GM19351 (cell line): ENCODE results near the gene DENND1C.

Experiments
- ATAC-seq: cut with Tn5 transposase; IDR thresholded peaks from one replicate; pipeline ENCODE4 v1.9.1; 2021; ENCODE audit warnings: mild to moderate bottlenecking, moderate library complexity; ENCODE audit not compliant: unreplicated experiment

The DENND1C gene

GRCh38 chr19:6479836-6480398 lies 1.7 kb downstream of the DENND1C start:
- ATAC-seq, result no peak

DNA sequence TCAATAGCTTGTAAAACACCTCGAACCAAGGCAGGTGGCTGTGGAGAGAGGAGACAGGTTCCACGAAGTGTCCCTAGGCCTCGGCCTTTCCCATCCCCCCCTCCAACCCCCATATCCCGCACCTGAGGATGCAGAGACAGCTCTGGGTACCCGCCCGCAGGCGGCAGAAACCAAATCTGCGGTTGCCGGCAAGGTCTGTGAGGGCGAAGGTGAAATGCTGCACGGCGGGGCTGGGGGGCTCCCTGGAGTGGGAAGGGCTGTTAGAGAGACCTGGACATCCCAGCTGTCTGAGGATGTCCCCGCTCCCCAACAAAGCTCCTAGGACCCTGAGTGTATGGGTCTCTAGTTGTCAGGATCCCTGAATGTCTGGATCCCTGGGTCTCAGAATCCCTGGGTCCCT lies 2.8 kb downstream of the DENND1C start:
- ATAC-seq, result no peak

- no peak for ATAC-seq
These were observed 4.6 kb downstream of the DENND1C start for GRCh38 chr19:6476896-6477431.

DNA sequence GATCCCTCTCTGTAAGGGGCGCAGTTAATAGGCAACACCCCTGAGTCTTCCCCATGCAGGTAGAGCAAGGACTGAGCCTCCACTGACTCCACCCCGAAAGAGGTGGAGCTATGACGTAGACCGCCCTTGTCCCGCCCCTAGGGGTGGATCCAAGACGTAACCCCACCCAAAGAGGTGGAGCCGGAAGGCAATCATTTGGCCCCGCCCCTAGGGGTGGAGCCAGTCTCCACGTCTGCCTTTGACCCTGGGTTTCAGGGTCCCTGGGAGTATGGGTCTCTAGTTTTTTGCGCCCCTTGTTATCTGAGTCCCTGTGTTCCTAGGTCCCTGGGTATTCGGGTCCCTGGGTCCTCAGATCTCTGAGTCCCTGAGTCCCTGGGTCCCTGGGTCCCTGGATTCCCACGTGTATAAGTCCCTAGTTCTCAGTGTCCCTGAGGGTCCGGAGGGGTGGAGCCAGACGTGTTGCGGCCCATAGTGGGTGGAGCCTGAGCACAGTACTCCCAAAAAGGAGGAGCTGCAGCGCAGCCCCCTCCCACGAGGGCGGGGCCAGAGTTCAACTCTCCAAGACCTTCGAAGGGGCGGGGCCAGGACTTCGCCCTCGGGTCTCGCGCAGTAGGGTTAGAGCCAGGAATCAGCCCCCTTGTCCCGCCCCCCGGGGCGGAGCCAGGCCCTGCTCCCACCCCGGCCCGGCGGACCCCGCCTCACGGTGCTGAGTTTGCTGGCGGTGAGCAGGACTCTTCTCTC lies 5.3 kb downstream of the DENND1C start:
- peak; percentile 54 for ATAC-seq

DNA sequence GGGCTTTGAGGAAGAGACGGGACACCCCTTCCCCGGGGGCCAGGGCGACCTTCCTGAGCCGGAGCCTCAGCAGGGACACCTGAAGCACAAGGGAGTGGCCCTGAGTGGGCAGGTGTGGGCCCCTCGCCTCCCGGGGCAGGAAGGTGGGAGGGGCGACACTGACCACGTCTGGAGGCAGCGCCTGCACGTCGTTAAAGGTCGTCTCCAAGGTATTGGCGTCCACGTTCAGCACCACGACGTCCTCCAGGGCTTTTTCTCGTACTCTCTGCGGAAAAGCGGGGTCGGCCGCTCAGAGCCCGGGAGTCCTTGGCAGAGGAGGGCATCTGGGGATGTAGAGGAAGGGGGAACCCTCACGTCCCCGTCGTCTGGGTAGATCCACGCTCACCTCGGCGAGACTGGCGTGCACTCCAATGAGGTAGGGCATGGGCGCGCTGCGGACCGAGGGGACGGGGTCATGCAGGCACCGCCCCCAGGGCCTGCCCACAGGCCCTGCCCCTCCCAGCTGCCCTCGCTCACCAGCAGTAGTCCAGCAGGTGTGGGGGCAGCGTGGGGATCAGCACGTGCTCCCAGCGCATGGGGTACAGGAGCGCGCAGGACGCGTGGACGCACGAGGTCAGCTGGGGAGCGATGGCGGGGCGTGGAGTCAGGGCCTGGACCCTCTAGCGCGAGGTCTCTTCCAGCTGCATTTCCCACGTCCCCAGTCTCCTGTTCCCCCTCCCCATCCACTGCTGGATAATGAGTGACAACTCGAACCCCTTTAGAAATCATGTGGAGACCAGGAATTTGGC lies 6.1 kb downstream of the DENND1C start:
- no peak for ATAC-seq

GRCh38 chr19:6473647-6474046 lies 7.9 kb downstream of the DENND1C start:
- no peak for ATAC-seq

DNA sequence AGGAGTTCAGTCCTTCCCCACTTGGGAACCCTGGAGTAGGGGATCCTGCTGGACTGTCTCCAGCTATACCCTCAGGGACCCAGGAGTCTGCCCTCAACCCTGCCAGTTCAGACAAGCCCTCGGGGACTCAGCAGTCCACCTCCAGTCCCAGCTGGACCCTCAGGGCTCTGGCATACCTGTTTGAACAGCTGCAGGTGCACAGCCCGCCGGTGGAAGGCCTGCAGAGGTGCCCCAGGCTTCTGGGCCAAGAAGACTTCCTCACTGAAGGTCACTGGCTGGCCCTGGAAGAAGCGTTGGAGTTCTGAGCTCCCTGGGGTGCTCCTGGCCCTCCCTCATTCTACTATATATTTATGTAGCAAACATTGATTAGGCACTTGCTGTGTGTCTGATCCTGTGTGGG lies 8.9 kb downstream of the DENND1C start:
- ATAC-seq, result no peak

DNA sequence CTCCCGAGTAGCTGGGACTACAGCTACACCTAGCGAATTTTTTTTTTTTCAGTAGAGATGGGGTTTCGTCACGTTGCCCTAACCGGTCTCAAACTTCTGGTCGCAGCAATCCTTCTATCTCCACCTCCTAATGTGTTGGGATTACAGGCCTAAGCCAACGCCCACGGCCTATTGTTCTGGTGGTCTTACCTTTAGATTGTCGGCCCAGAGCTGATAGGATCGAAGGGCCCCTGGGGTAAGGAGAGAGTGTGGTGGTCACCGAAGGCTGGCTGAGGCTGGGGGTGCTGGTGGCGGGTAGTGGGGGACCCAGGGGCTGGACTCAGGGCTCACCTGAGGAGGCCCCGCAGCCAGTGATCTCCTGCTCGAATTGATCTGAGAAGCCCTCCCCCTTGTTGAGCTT lies 10.5 kb downstream of the DENND1C start:
- ATAC-seq, result no peak

DNA sequence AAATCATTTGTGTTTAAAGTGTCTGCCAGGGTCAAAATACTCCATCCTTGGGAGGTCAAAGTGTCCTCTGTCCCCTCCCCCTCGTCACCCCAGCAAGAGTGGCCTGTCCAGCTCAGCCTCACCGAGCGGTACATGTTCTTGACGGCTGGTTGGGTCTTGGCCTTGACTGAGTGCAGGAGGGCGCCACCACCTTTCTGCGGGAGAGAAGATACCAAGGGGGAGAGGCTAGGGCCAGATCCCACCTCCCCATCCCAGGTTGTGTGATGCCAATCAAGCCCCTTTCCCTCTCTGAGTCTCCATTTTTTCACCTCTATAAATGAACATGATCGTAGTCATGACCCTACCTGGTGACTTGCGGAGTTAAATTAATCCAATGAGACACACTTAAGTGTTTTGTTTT lies 11.4 kb downstream of the DENND1C start:
- ATAC-seq, result no peak

DNA sequence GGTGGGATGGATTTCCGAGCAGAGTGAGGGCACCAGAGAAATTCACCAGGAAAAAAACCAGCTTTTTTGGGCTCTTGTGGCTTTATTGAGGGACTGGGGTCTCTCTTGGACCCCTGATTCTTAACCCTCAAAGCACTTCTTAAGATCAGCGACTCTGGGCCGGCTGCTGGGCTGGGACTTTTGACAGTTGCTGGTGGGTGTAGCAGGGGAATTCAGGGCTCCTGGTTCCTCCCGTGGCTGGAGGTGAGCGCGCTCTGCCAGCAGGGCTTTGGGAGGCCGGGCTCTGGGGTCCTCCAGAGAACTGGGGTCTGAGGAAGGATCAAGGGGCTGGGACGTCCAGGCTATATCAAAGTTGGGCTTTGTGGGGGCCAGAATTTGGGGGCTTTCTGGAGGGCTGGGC lies 14.2 kb downstream of the DENND1C start:
- ATAC-seq, result no peak

DNA sequence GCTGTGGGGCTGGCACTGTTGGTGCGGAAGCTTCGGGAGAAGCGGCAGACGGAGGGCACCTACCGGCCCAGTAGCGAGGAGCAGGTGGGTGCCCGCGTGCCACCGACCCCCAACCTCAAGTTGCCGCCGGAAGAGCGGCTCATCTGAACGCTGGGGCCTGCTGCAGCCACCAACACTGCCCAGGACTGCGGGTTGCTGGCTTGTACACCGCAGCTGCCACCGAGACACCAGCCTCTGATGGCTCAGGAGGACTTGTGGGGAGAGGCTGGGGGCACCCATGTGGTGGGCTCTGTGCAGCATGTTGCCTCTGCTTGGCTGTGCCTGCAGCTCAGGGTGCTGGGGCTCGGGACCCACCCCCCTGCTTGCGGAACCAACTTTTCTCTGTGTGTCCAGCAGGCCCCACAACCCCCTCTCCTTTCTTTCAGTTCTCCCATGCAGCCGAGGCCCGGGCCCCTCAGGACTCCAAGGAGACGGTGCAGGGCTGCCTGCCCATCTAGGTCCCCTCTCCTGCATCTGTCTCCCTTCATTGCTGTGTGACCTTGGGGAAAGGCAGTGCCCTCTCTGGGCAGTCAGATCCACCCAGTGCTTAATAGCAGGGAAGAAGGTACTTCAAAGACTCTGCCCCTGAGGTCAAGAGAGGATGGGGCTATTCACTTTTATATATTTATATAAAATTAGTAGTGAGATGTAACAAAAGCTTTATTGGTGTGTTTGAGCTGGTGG lies 14.9 kb downstream of the DENND1C start:
- ATAC-seq, result no peak

DNA sequence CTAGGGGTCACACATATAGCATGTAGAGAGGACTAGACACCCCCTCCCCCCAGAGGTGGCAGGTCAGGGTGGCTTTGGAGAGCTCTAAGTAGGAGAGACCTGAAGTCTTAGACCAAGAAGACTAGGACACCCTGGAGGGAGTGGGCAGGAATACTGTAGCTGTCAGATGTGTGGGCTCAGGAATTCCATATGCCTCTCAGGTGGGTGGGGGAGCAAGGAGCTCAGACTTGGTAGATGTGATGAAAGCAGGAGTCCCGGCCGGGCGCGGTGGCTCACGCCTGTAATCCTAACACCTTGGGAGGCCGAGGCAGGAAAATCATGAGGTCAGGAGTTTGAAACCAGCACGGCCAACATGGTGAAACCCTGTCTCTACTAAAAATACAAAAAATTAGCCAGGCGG lies 15.9 kb downstream of the DENND1C start:
- no peak for ATAC-seq

DNA sequence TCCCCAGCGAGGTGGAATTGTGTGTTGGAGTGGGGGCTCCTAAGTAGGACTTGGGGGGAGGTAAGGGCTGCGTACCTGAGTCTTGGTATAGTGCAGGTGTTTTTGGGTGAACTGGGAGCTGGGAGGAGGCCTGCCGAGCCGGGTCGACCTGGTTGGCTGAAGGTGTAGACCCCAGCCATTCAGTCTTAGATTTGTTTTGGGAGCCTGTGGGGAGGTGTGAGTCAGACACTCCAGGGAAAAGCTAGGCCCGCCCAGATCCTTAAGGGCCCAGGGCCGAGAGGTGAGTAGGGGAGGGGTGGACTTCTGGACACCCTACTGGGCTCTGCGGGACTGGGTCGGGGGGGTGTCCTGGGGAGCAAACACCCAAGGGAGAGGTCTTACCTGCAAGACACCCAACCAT lies 16.6 kb downstream of the DENND1C start:
- no peak for ATAC-seq

DNA sequence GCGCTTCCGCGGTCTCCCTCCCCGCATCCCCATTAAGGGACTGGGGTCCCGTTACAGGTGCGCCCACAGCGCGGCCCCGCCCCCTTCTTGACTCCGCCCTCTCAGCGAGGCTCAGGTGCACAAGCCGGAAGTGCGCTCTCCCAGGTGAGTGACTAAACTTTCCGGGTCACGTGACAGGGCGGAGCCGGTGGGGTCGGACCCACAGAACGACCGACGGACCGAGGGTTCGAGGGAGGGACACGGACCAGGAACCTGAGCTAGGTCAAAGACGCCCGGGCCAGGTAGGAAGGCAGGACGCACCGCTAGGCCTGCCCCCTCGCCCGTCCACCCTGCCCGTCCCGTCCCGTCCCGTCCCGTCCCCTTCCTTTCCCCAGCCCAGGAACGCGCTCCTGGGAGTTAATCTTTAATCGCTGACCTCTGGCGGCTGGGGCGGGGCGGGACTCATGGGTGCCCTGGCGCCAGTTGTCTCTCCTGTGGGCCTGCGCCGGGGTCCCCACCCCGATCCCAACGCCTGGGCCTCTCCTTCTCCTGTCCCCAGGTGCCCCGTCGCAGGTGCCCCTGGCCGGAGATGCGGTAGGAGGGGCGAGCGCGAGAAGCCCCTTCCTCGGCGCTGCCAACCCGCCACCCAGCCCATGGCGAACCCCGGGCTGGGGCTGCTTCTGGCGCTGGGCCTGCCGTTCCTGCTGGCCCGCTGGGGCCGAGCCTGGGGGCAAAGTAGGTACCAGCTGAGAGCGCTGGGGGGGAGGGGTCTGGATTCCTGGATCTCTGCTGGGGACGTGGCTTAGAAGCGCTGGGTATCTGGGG lies 17.3 kb downstream of the DENND1C start, which contains the start of gene CRB3:
CRB3 (plus strand) TSS at position 202 of the 804 bp plus-strand sequence; CDS start at position 633, 431 bp downstream.
- ATAC-seq, result no peak

DNA sequence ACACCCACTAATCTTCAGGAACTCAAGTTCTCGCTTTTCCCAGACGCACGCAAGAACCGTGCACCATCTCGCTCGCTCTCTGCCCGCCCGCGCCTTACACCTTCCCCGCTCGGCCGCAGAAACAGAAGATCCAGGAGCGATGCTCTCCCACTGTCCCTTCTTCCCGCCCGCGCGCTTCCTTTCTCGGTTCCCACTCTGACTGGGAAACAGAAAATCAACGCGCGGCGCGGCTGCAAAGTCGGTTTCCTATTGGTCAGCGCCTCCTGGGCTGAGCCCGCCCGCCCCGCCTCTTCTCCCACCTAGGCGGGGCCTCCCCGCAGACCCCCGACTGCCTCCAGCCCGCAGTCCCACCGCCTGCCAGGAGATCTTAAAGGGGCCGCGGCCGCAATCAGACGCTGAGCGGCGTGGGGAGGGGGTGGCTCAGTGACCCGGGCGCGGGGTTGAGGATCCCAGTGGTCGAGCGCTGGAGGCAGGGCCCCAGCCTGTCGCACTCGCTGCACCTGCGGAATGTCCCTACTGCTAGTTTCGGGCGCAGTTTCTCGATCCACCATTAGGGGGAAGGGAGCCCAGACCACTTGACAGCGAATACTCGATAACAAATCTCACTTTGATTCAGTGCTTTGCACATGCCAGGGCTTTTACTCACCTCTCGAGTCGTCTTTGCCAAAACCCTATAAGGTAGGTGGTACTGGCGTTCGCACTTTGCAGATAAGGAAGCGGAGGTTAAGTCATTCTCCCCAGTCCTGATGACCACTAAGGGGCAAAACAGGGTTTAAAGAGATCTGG lies 21.3 kb downstream of the DENND1C start:
- peak; percentile 62 for ATAC-seq

DNA sequence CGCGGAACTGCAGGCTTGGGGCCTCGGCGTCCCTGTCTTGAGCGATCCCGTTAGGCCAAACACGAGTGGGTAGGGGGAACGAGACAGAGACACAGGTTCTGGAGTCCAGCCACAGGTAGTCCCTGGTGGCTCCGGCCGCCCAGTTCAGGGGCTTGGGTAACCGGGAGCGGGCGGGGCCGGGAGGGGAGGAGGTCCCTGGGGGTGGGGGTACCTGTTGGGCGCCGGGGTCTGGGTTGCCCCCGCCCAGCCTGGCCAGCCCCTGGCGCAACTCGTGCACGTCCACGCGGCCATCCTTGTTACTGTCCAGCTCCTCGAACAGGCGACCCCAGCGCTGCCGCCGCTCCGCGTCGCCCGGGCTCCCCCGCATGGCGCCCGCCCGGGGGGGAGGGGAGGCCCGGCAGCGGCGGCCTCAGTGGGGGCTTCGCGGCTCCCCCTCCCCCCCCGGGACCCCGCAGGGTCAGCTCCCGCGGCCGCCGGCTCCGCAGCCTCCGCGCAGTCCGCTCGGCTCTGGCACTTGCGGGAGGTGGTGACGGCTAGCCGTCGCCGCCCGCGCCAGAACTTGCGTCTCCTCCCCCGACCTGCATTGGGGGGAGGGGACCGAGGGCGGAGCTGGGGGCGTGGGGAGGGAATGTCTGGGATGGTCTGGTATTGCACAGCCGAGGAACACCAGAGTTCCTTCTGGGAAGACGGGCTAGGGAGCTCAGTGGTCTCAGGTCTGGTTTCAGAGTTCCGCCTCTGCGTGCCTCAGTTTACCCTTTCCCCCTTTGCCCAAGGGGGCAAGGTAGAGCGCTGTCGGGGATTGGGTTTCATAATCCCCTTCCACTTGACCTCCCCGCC lies 22.1 kb downstream of the DENND1C start, which contains the start of gene SLC25A23:
SLC25A23 (minus strand) TSS at position 531 of the 837 bp plus-strand sequence; CDS start at position 367, 164 bp downstream.
- peak; percentile 29 for ATAC-seq

DNA sequence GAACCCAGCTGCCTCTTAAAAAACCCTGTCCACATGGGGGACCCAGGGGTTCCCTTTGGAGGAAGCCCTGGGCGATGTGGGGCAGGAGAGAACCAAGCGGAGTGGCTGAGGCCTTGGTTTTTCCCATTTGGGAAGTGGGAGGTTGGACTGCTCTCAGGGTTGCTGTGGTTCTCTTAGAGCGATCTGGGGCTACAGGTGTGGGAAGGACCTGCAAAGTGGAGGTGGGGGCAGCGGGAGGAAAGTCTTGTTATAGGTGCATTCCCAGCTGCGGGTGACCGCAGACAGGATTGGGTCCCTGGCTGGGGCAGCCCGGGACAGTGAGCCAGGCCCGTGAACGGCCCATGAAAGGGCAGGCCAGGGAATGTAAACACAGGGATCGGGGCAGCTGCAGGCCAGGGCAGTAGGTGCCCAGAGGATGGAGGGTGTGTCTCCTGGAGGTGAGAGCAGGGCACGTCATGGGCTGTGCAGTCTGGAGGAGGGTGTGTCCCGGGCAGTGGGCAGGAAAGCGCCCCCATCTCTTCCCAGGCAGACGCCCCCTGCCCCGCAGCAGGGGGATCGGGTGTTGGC lies 22.8 kb downstream of the DENND1C start:
- no peak for ATAC-seq
